HG02885 (cell line): ENCODE results near the gene LGSN.
"Not testable (repeated sequence)": the region's sequence is repeated elsewhere in the genome, so short reads cannot be mapped to it uniquely, and the experiment has no call there.

Experiments
- ATAC-seq: cut with Tn5 transposase; IDR thresholded peaks from one replicate; pipeline ENCODE4 v1.9.1; 2021; ENCODE audit warnings: mild to moderate bottlenecking; ENCODE audit not compliant: unreplicated experiment, poor library complexity

The LGSN gene

GRCh38 chr6:63249875-63250482 is 69.8 kb downstream of the LGSN start:
- no peak for ATAC-seq

GRCh38 chr6:63246581-63246980 is 73.2 kb downstream of the LGSN start:
- ATAC-seq = no peak

GRCh38 chr6:63245909-63246308 is 73.9 kb downstream of the LGSN start:
- peak; percentile 72 for ATAC-seq

- ATAC-seq = no peak
Measured at GRCh38 chr6:63245420-63245819, 74.4 kb downstream of the LGSN start.

GRCh38 chr6:63236398-63236817 is 83.4 kb downstream of the LGSN start:
- peak; percentile 49 for ATAC-seq

- not testable (repeated sequence) for ATAC-seq
Measured at GRCh38 chr6:63230511-63230910, 89.3 kb downstream of the LGSN start.

GRCh38 chr6:63230027-63230426 is 89.8 kb downstream of the LGSN start:
- ATAC-seq = not testable (repeated sequence)

GRCh38 chr6:63227928-63228894 is 91.6 kb downstream of the LGSN start:
- ATAC-seq = not testable (repeated sequence)

- not testable (repeated sequence) for ATAC-seq
Measured at GRCh38 chr6:63225987-63226386, 93.8 kb downstream of the LGSN start.
